GM12891 (cell line): ENCODE results near the gene SLC35C1.

Experiments
- PAX5 ChIP-seq: IDR thresholded peaks from 2 replicates; pipeline ENCODE4 v1.6.1; 2011; ENCODE audit warnings: low read length, moderate library complexity, mild to moderate bottlenecking; ENCODE audit not compliant: insufficient read depth, severe bottlenecking
- POLR2A ChIP-seq: IDR thresholded peaks from 2 replicates; pipeline ENCODE4 v1.6.1; 2011; ENCODE audit warnings: low read depth, low read length, control low read depth
- POLR2AphosphoS5 ChIP-seq: IDR thresholded peaks from 2 replicates; pipeline ENCODE4 v1.6.1; 2011; ENCODE audit warnings: low read depth, low read length, control low read depth
- POU2F2 ChIP-seq: IDR thresholded peaks from 2 replicates; pipeline ENCODE4 v1.6.1; 2011; ENCODE audit warnings: low read depth, mild to moderate bottlenecking, control low read depth, low read length, moderate library complexity
- SPI1 ChIP-seq: IDR thresholded peaks from 2 replicates; pipeline ENCODE4 v1.6.1; 2011; ENCODE audit warnings: low read depth, low read length, control low read depth
- TAF1 ChIP-seq: IDR thresholded peaks from 2 replicates; pipeline ENCODE4 v1.6.1; 2011; ENCODE audit warnings: low read depth, low read length, control low read depth

DNA sequence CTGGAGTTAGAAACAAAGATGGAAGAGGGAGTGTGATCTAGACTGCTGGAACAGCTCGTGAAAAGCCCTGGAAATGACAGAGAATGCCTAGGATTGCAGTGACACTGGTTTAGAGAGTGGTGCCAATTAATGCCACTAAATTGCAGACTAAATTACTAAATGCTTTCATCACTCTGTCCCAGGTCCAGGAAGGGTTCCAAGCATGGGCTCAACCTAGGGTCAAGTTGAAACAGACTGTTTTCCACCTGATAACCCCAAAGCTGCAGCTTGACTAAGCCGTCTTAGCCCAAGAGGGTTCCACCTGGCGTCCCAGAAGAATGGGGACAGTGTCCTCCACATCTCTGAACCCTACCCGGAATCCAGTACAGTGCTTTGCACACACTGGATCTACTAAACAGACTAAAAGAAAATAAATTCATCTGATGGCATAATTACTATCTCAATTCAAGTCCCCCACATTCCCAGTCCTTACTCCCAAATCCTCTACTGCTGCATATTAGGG, 41.3 kb downstream of the SLC35C1 start:
- TF ChIP-seq POLR2A = no peak
- no peak for TF ChIP-seq POLR2AphosphoS5
- no peak for TF ChIP-seq TAF1
- TF ChIP-seq SPI1 = no peak
- TF ChIP-seq POU2F2 = no peak
- no peak for TF ChIP-seq PAX5
